ENCODE results near the gene TEKT2.

The TEKT2 gene

DNA sequence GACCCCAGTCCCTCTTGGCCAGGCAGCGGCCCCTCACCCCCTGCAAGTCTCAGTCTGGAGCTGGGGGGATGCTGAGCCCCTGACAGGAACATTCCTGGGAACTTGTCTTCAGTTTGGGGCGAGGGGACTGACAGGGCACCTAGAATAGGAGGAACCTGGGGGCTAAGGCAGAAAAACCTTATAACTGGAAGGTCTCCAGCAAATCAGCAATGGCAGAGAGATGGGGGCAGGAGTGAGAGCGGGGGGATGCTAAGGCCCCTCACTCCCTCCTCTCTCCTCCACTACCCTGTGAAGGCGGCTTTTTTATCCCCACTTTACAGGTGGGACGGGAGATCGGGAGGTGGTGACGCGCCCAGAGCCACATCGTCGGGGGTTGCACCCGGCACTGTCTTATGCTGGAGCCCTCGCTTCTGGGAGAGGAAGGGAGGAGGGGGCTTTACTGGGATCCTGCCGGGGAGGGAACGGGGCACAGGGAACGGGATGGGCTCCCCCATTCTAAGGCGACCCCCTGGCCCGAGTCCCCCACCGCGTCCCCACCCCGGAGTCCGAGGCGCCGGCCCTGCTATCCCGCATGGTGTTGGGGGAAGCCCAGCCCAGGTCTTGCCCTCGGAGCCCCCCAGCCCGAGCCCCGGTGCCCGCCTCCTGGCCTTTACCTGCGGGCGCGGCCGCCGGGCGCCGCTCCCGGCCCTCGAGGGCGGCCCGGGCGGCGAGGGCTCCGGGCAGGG lies 40.7 kb downstream of the TEKT2 start:
- H3K27ac ChIP-seq, result peak overlapping the region in 7 of 21 experiments; percentile 15 to 77 (median 59)
- H3K4me3 ChIP-seq, result peak overlapping the region in 6 of 7 experiments; percentile 12 to 44 (median 22)

DNA sequence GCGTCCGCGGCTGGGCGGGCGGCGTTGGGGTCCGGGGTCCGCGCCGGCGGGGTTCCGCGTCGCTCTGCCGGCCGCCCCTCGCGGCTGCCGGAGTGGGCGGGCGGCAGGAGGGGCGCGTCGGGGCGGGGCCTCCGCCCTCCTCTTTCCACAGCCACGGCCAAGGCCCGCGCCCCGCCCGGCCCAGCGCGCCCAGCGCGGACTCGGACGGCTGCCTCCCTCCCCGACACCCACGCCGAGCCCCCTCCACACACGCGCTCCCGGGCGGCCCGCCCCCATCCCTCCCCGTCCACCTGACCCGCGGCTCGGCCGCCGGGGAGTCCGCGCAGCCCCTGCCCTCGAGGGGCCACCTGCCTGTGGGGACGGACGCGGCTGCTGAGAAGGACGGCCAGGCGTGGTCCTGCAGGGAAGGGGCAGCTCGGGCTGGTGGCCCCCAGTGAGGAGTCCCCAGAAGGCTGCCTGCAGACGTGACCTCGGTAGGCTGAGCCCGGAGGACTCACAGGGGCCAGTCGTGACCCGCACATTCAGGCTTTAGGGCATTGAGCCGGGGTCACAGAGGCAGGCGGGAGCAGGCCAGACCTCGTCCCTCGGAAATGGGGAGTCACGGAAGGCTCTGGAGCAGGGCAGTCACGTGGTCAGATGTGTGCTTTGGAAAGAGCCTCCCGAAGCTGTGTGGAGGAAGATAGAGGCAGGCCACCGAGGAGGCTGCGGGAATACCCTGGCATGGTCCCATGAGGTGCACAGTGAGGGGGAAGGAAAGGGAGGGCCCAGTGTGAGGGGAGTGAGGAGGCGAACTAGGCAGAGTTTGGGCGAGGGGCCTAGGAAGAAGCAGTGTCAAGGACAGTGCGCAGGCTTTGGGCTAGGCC lies 41.5 kb downstream of the TEKT2 start, which contains the start of gene COL8A2:
Gene COL8A2 (minus strand): TSS at position 94 of the 863 bp plus-strand sequence. CDS start 24,980 bp downstream, outside the sequence.
- Histone ChIP-seq H3K27ac (peak within 1 kb of the TSS in 12 of 21 experiments; percentile 11 to 82 (median 58)), H3K4me3 (peak within 1 kb of the TSS in 6 of 7 experiments; percentile 21 to 44 (median 27))

DNA sequence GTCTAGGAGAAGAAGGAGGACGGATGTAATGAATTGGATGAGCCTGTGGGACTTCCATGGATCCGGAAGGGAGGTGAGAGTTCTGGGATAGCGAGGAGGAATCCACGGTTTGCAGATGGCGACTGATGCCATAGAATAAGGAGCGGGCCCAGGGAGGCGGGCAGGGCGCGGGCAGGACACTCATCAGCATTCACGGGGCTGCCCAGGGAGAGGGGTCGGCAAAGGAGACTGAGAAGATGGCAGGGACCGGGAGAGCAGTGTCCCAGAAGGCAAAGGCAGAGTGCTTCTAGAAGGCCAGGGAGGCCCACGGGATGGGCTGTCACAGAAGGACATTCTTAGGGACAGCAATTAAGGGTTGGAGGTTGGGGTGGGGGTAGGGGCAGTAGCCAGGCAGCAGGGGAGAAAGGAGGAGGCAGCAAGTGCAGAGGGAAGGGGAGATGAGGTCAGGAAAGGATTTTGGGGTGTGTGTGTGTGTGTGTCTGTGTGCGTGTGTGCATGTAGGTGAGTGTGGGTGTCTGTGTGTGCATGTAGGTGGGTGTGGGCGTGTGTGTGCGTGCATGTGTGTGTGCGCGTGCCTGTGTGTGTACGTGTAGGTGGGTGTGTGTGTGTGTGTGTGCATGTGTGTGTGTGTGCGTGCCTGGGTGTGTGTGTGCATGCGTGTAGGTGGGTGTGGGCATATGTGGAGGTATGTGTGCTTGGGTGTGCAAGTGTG lies 42.3 kb downstream of the TEKT2 start:
- H3K4me3 ChIP-seq, result peak overlapping the region in 1 of 7 experiments; percentile 44
- no peak overlapping the region for H3K27ac ChIP-seq

DNA sequence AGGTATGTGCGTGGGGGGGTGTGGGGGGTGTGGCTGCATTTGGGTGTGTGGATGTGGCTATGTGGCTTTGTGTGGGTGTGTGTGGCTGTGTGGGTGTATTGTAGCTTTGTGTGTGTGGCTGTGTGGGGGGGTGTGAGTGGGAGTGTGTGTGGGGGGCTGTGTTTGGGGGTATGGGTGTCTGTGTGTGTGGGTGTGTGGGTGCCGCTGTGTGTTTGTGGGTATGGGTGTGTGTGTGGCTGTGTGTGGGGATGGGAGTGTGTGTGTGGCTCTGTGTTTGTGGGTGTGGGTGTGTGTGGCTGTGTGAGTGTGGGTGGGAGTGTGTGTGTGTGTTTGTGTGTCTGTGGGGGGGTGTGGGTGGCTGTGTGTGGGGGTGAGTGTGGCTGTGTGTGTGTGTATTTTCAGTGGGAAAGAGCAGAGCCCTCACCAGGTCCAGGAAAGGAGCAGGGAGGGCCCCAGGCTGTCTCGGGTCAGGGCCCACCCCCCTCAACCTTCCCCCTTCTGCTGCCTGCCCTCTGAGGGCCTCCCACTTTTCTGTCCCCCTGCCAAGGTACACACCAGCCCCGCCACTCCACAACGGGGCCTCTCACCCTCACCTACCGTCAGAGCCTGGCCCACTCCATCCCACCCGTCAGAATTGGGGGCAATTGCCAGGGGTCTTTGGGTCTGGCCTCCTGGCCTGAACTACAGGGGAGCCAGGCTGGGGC lies 43.1 kb downstream of the TEKT2 start:
- no peak overlapping the region for H3K4me3 ChIP-seq
- H3K27ac ChIP-seq, result no peak overlapping the region

DNA sequence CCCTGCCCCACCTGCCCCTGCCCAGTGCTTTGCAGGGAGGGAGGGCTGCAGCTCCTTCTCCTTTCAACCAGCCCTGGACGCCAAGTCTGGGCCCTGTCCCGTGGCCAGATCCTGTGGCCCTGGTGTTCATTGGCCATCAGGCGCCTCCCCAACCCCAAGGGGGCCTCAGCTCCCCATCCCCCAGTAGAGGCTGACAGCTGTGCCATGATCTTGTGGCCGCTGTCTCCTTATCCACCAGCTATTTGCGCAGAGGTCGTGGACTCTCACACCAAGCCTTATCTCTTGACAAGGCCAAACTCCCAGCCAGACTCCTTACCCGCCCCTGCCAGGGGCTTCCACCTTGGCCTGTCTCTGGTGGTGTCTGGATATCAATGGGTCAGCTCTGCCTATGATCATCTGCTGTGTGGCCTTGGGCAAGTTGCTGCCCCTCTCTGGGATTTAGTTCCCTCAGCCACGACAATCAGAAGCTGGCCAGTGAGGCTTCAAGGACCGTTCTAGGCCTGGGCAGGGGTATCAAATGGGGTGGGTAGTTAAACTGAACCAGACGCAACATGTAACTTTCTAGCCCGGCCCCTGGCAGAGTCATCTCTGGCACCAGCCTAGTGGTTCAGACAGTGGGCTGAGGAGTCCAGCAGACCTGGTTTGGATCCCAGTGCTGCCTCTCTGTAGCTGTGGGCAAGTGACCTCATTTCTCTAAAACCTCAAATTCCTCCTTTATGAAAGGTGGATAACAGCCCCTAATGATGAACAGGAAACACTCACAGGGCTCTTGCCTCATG lies 44.4 kb downstream of the TEKT2 start:
- peak overlapping the region in 2 of 21 experiments; percentile 25 to 30 for H3K27ac ChIP-seq
- no peak overlapping the region for H3K4me3 ChIP-seq

DNA sequence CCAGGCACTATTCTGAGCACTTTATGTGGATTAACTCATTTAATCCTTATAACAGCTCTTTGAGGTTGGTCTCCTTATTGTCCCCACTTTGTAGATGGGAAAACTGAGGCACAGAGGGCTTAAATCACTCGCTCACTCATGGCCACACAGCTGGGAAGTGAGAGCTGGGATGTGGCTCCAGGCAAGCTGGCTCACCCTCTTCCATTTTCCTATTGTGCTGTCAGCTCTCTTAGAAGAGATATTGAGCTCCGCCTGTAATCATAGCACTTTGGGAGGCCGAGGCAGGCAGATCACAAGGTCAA lies 45.0 kb downstream of the TEKT2 start:
- no peak overlapping the region for H3K27ac ChIP-seq
- no peak overlapping the region for H3K4me3 ChIP-seq

DNA sequence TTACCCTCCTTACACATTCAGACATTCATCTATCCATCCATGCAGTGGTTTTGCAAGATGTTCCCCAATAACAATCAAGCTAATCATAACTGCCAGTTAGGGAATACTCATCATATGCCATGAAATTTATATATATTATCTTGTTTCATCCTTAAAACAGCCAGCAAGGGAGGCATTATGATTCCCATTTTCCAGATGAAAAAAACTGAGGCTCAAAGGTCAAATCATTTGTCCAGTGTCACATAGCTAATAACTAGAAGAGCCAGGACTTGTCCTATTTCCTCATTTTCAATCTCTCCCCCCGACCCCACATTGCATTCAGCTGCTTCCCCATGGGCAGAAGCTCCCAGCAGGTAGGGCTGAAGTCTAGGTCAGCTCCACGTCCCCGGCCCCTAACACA lies 48.1 kb downstream of the TEKT2 start:
- Histone ChIP-seq H3K4me3 (no peak overlapping the region), H3K27ac (no peak overlapping the region)

DNA sequence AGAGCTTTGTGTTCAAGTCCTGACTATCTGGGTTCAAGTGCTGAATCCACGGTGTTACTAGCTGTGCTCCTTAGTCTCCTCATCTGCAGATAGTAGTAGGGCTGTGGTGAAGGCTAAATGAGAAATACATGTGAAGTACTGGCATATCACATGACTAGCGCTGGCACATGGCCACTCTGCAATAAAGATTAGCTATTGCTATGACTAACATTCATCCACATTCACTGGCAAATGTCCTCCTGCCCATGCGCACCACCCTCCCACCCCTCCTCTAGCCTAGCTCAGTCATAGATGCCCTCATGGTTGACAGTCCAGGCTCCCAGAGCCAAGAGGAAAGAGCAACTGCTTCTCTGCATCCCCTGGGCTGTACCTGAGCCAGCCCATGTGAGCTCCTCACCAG lies 49.6 kb downstream of the TEKT2 start:
- H3K27ac ChIP-seq, result peak overlapping the region in 19 of 21 experiments; percentile 24 to 88 (median 76)
- H3K4me3 ChIP-seq, result no peak overlapping the region

DNA sequence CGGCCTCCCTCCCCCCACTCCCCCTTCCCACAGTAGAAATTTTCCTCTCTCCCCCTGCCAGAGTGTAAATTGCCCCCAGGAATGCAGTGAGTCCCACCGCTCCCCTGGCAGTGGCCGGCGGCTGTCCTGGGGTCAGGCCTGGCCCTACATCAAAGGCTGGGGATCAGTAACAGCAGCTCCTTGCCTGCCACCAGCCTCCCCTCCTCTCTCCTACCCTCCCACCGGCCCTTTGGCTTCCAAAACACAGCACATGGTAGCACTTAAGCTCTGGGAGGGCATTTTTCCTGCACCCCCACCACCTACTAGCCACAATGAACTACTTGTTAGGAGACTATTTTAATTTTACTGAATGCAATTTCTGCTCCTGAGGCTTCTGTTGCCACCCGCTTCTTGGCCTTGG lies 50.1 kb downstream of the TEKT2 start:
- no peak overlapping the region for H3K4me3 ChIP-seq
- peak overlapping the region in 19 of 21 experiments; percentile 24 to 88 (median 76) for H3K27ac ChIP-seq

DNA sequence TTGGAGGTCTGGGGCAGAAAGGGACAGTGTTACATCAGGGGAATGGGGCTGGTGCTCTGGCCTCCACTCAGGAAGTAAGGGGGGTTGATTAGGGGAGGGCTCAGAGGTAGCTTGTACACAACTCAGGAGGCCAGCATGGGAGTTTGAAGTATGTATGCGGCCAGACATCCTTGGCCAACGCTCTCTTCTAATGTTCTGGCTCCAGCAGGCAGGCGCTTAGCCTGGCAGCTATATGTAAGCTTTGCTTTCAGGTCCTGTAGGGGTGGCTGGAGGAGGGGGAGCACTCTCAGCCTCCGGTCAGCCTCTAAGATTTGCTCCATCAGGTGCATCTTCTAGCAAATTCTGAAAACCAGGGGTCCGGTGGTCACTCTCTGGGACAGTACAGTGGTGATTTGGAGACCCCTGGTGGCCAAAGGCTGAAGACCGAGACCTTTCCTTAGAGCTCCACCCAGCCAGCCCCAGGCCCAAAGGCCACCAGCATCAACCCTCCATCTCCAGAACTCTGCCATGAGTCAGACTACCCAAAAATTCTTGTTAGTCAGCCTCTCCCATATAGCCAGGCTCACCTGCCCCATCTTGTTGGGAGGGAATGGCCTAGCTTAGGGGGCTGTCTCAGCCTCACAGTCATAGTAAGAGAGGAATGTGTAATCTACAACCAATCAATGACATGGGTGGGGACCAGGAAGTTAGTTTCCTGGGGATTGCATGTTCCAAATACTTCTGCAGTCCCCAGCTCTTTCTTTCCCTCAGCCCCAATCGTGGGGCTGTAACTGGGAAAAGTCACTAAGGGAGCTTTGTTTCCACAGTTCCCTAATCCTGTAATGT lies 50.8 kb downstream of the TEKT2 start:
- H3K4me3 ChIP-seq, result no peak overlapping the region
- peak overlapping the region in 20 of 21 experiments; percentile 24 to 88 (median 76) for H3K27ac ChIP-seq

DNA sequence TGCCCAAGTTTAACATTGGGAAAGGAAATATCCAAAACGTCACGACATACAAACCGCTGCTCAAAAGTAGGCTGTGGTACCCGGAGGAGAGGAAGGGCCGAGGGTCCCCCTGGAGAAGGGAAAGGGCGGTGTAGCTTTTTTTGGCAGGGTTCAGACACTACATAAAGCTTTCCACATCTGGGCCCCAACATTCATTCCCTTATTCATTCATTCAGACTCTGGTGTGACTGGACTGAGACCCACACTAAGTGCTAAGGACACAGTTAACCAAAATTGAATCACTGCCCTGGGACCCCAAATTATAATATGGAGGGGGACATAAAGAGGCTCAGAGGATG lies 51.4 kb downstream of the TEKT2 start:
- no peak overlapping the region for H3K4me3 ChIP-seq
- peak overlapping the region in 19 of 21 experiments; percentile 20 to 88 (median 75) for H3K27ac ChIP-seq

DNA sequence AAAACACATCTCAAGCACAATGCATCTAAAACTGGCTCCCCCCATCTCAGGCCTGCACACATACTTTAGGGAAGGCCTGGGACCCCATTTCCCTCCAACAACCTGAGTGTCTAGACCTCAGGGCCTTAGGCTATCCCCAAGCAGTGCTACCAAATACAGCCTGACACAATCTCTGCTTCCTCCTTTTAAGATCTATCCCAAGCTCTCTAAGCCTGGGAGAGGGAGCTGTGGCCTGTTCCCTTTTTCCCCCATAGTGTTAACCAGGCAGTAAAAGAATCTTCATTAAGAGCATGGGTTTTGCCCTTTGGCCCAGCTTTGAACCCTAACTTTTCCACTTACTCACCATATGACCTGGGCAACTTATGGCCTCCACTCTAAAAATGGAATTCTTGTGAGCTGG lies 51.9 kb downstream of the TEKT2 start:
- Histone ChIP-seq H3K27ac (peak overlapping the region in 19 of 21 experiments; percentile 40 to 88 (median 75)), H3K4me3 (no peak overlapping the region)

DNA sequence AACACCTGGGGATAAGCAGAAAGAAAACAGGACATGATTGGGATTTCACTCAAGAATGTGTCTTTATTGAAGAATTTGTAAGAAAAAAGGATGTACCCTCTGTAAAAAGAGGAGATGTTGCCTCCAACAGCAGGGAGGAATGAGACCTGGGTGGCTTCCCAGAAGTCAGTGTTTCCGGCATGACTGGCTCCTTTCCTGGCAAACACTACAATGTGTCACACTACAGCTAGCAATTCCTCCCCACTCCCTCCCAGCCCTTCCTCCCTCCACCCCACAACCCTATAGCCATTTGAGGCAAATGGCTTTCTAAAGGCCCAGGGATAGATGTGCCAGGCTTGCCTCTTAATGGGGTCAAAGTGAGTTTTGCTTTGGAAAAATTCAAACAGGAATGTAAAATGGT lies 52.6 kb downstream of the TEKT2 start:
- Histone ChIP-seq H3K4me3 (no peak overlapping the region), H3K27ac (peak overlapping the region in 20 of 21 experiments; percentile 10 to 88 (median 74))

DNA sequence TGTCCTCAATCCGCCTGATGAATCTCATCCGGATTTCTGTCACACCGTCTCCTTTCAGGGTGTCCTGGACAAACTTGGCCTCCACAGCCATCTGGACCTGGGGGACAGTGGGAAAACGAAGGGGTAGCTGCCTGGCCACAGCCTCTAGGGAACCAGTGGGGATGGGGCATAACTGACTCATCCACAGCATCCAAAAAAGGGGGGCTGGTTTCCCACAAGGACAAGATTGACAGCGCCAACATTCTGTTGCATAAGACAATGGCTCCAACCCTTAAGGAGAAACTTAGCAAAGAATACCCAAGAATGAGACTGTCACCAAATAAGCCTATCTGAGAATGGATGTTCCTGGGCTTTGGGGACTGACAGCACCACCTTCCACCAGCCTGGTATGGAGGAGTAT lies 53.3 kb downstream of the TEKT2 start:
- peak overlapping the region in 19 of 21 experiments; percentile 10 to 88 (median 71) for H3K27ac ChIP-seq
- H3K4me3 ChIP-seq, result no peak overlapping the region

DNA sequence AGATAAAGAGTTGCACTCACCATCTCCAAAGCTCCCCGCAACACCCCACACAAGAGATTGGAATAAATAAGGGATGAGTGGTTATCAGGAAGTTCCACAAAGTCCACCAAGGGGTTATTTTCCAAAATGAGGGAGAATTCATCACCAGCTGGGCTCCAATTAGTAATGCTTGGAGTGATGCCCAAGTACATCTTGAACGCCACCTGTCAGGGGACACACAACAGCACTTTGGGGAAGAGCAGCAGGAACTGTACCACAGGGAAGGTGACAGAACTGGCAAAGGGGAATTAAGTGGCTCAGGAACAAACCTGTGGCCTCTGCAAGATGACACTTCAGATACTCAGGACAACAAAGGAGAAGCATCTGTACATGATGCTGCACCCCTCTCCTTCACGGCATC lies 53.9 kb downstream of the TEKT2 start:
- H3K27ac ChIP-seq, result peak overlapping the region in 8 of 21 experiments; percentile 10 to 88 (median 76)

More for the DNA sequence above, 53.9 kb downstream of the TEKT2 start:
- no peak overlapping the region for H3K4me3 ChIP-seq

Data from skin epidermis (tissue), 12 donors.